A549 (cell line): ENCODE data around the gene KCNQ1. TPM values are rescaled to one million over a fixed set of nuclear protein-coding genes. Genes with fewer than 3 reads are reported as not detected.

ENCODE experiments used
- ATAC-seq, 2 experiments: fragments of 200-7000 bp in 1 of 2; fragments of >200 bp in 1 of 2; cut with Nextera tagmentation in 1 of 2; cut with Tn5 transposase in 1 of 2; 3 replicates each; pipeline versions ENCODE4 v1.8.0 to v1.9.1; 2018 to 2020; ENCODE audit warnings: mild to moderate bottlenecking in 1 of 2, moderate library complexity in 1 of 2
- CTCF ChIA-PET: fragments of 300-600 bp; sonication (Branson Sonifier 250); formaldehyde crosslinking; extraction: SDS; loops from one replicate; lab custom pipeline; 2021; ENCODE audit warnings: antibody characterized with exemption, inconsistent platforms; lab: Yijun Ruan, JAX
- POLR2A ChIA-PET: fragments of 350-600 bp; formaldehyde crosslinking; extraction: SDS; loops from one replicate; lab custom pipeline; 2021; ENCODE audit warnings: antibody characterized with exemption, inconsistent platforms; lab: Yijun Ruan, JAX
- DNase-seq, 2 experiments: peaks; one replicate each; pipeline versions ENCODE4 v3.0.0 to v3.0.0-alpha.2; 2011 to 2016; ENCODE audit warnings: low read depth in 1 of 2, low spot score in 1 of 2
- FAIRE-seq: peaks from 2 replicates; lab custom pipeline; 2011; peaks lifted over from hg19 to GRCh38; lab: Jason Lieb, UNC
- H3K27ac ChIP-seq, 2 experiments: fragments of >200 bp; sonication (Bioruptor Twin); formaldehyde crosslinking; 3 replicates each; pipeline ENCODE4 v1.5.1; 2016 to 2017
- H3K4me1 ChIP-seq: fragments of >200 bp; sonication (Bioruptor Twin); formaldehyde crosslinking; 3 replicates; pipeline ENCODE4 v1.6.1; 2016
- H3K4me2 ChIP-seq: fragments of >200 bp; sonication (Bioruptor Twin); formaldehyde crosslinking; 3 replicates; pipeline ENCODE4 v1.6.1; 2016
- H3K4me3 ChIP-seq: fragments of >200 bp; sonication (Bioruptor Twin); formaldehyde crosslinking; 3 replicates; pipeline ENCODE4 v1.5.1; 2016
- H3K9me3 ChIP-seq: fragments of >200 bp; sonication (Bioruptor Twin); formaldehyde crosslinking; 3 replicates; pipeline ENCODE4 v1.6.1; 2016
- CBX2 ChIP-seq: fragments of 200-600 bp; sonication (generic); IDR thresholded peaks from 2 replicates; pipeline ENCODE4 v1.6.1; 2016; ENCODE audit warnings: low read depth, mild to moderate bottlenecking, borderline replicate concordance
- CEBPB ChIP-seq, 2 experiments: fragments of >200 bp in 1 of 2; sonication (Bioruptor Twin) in 1 of 2; formaldehyde crosslinking in 1 of 2; IDR thresholded peaks; 2 replicates each; pipeline ENCODE4 v1.6.1; 2012 to 2016
- CHD2 ChIP-seq: fragments of 150-350 bp; IDR thresholded peaks from 2 replicates; pipeline ENCODE4 v1.6.1; 2014; ENCODE audit warnings: low read length; ENCODE audit not compliant: partially characterized antibody
- CHD4 ChIP-seq: fragments of 200-600 bp; sonication (generic); IDR thresholded peaks from 2 replicates; pipeline ENCODE4 v1.6.1; 2016; ENCODE audit warnings: antibody characterized with exemption, mild to moderate bottlenecking, borderline replicate concordance
- E2F6 ChIP-seq: IDR thresholded peaks from 2 replicates; pipeline ENCODE4 v1.6.1; 2012; ENCODE audit warnings: low read depth, borderline replicate concordance
- EHMT2 ChIP-seq: fragments of 200-600 bp; sonication (generic); IDR thresholded peaks from 2 replicates; pipeline ENCODE4 v1.6.1; 2016; ENCODE audit warnings: antibody characterized with exemption, low read depth, mild to moderate bottlenecking, moderate library complexity
- FOSB ChIP-seq: fragments of 250-450 bp; sonication (Bioruptor Pico); IDR thresholded peaks from 2 replicates; pipeline ENCODE4 v1.5.0; 2020; ENCODE audit warnings: mild to moderate bottlenecking, moderate library complexity
- HEYL ChIP-seq: fragments of 250-450 bp; sonication (Bioruptor Pico); IDR thresholded peaks from 2 replicates; pipeline ENCODE4 v1.8.0; 2021; ENCODE audit warnings: mild to moderate bottlenecking, moderate library complexity
- HOXA7 ChIP-seq: fragments of 250-450 bp; sonication (Bioruptor Pico); IDR thresholded peaks from 2 replicates; pipeline ENCODE4 v1.5.0; 2020; ENCODE audit warnings: mild to moderate bottlenecking, moderate library complexity
- HOXB13 ChIP-seq: fragments of 250-450 bp; sonication (Bioruptor Pico); IDR thresholded peaks from 2 replicates; pipeline ENCODE4 v1.5.0; 2020; ENCODE audit warnings: low read depth, mild to moderate bottlenecking, moderate library complexity
- JUNB ChIP-seq: fragments of >200 bp; sonication (Bioruptor Twin); formaldehyde crosslinking; IDR thresholded peaks from 2 replicates; pipeline ENCODE4 v1.6.1; 2016
- KDM1A ChIP-seq: fragments of 200-600 bp; sonication (generic); IDR thresholded peaks from 2 replicates; pipeline ENCODE4 v1.6.1; 2016; ENCODE audit warnings: low read depth, mild to moderate bottlenecking
- KDM5A ChIP-seq: fragments of 200-600 bp; sonication (generic); IDR thresholded peaks from 2 replicates; pipeline ENCODE4 v1.6.1; 2016; ENCODE audit warnings: antibody characterized with exemption, mild to moderate bottlenecking
- MAZ ChIP-seq: fragments of 150-350 bp; IDR thresholded peaks from 2 replicates; pipeline ENCODE4 v1.6.1; 2014; ENCODE audit warnings: antibody characterized with exemption, low read depth, low read length, borderline replicate concordance
- NR3C1 ChIP-seq: fragments of >200 bp; sonication (Bioruptor Twin); formaldehyde crosslinking; IDR thresholded peaks from 3 replicates; pipeline ENCODE4 v1.6.1; 2017
- RCOR1 ChIP-seq: fragments of 150-350 bp; IDR thresholded peaks from 2 replicates; pipeline ENCODE4 v1.6.1; 2014; ENCODE audit warnings: antibody characterized with exemption, low read length, low read depth
- RFX5 ChIP-seq: fragments of 450-650 bp; IDR thresholded peaks from 2 replicates; pipeline ENCODE4 v1.7.1; 2014; ENCODE audit warnings: antibody characterized with exemption, mild to moderate bottlenecking, moderate library complexity
- RNF2 ChIP-seq: fragments of 200-600 bp; sonication (generic); IDR thresholded peaks from 2 replicates; pipeline ENCODE4 v1.6.1; 2016; ENCODE audit warnings: low read depth, mild to moderate bottlenecking, antibody characterized with exemption, moderate library complexity, borderline replicate concordance
- SREBF2 ChIP-seq: fragments of 450-650 bp; IDR thresholded peaks from 2 replicates; pipeline ENCODE4 v1.6.1; 2014; ENCODE audit warnings: mild to moderate bottlenecking, moderate library complexity
- TFCP2L1 ChIP-seq: fragments of 250-450 bp; sonication (Bioruptor Pico); IDR thresholded peaks from 2 replicates; pipeline ENCODE4 v1.5.0; 2021; ENCODE audit warnings: mild to moderate bottlenecking
- ZC3H11A ChIP-seq: fragments of 450-650 bp; IDR thresholded peaks from 2 replicates; pipeline ENCODE4 v1.6.1; 2014; ENCODE audit warnings: antibody characterized with exemption, mild to moderate bottlenecking
- ZFP36 ChIP-seq: fragments of 450-650 bp; IDR thresholded peaks from 2 replicates; pipeline ENCODE4 v1.6.1; 2014; ENCODE audit warnings: borderline replicate concordance; ENCODE audit not compliant: partially characterized antibody
- ZSCAN20 ChIP-seq: fragments of 250-450 bp; sonication (Bioruptor Pico); IDR thresholded peaks from 2 replicates; pipeline ENCODE4 v1.8.0; 2022; ENCODE audit warnings: mild to moderate bottlenecking, moderate library complexity
- WGBS: methylation state at CpG from one replicate; pipeline ENCODE4 v1.1.6; 2017; ENCODE audit errors: missing lambda C conversion rate; 5-methylcytosine and 5-hydroxymethylcytosine counted together
- polyA plus RNA-seq, 4 experiments: library from polyadenylated mRNA; depleted of rRNA in 3 of 4; stranded (reverse); fragments of >200 nt; fragmentation: RNase III in 1 of 4; extraction: RNeasy Plus Mini Kit Qiagen cat#74134 plus additional on column Dnase treatment in 1 of 4; gene quantifications; 2 replicates in 3 of 4; 3 replicates in 1 of 4; pipeline ENCODE4 v1.2.3, GENCODE V29; 2011 to 2017
- TF ChIP-seq, protein P1 (sequence below): fragments of 250-450 bp; sonication (Bioruptor Pico); IDR thresholded peaks from 2 replicates; pipeline ENCODE4 v1.5.0; 2020; ENCODE audit warnings: low read depth, mild to moderate bottlenecking, moderate library complexity
- TF ChIP-seq, protein P2 (sequence below): fragments of 250-450 bp; sonication (Bioruptor Pico); IDR thresholded peaks from 2 replicates; pipeline ENCODE4 v1.5.0; 2021; ENCODE audit warnings: mild to moderate bottlenecking, moderate library complexity, borderline replicate concordance
- TF ChIP-seq, protein P3 (sequence below): fragments of 150-350 bp; IDR thresholded peaks from 2 replicates; pipeline ENCODE4 v1.6.1; 2014; ENCODE audit warnings: low read depth, mild to moderate bottlenecking, low read length

The KCNQ1 gene
- polyA plus RNA-seq, 2 of the 4 experiments (the other 2 are of a cell fraction): 0.14 to 0.17 TPM

- FAIRE-seq (no peak), DNase-seq (no peak)
- no peak overlapping the region for H3K4me2 ChIP-seq
- TF ChIP-seq RFX5 (no peak), ZFP36 (no peak), JUNB (no peak), RCOR1 (no peak), KDM5A (no peak), TFCP2L1 (CRISPR knock-in tag) (no peak), EHMT2 (no peak), RNF2 (no peak), NR3C1 (no peak), SREBF2 (no peak), KDM1A (no peak), ZSCAN20 (CRISPR knock-in tag) (no peak), MAZ (no peak), HOXA7 (no peak), HOXB13 (CRISPR knock-in tag) (no peak), FOSB (CRISPR knock-in tag) (no peak), E2F6 (no peak)
- TF ChIP-seq, protein P1, sequence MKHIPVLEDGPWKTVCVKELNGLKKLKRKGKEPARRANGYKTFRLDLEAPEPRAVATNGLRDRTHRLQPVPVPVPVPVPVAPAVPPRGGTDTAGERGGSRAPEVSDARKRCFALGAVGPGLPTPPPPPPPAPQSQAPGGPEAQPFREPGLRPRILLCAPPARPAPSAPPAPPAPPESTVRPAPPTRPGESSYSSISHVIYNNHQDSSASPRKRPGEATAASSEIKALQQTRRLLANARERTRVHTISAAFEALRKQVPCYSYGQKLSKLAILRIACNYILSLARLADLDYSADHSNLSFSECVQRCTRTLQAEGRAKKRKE: no peak
- TF ChIP-seq, all 56 proteins: peak for 0
- Histone ChIP-seq H3K4me3 (no peak overlapping the region), H3K4me1 (peaks cover 8% of the 10 kb centered on the region), H3K9me3 (no peaks in the 10 kb centered on the region), H3K27ac (no peak overlapping the region)
- ChIA-PET POLR2A (interaction anchor here (1.2 kb wide), 1 partner anchor 20 kb away, joined by 3 read pairs; no protein-coding TSS in a partner anchor), CTCF (interaction anchor here (1.5 to 1.6 kb wide), 3 partner anchors 91 to 202 kb away, joined by 4 to 5 read pairs (median 4); no protein-coding TSS in a partner anchor)
- WGBS: 94% methylated on average over 25 of the region's 26 CpGs
- no peak for ATAC-seq
Observed at GRCh38 chr11:2396471-2396870, 48.3 kb upstream of the KCNQ1 start.

GRCh38 chr11:2397005-2397404, 47.8 kb upstream of the KCNQ1 start:
- ATAC-seq (no peak), FAIRE-seq (no peak), DNase-seq (no peak)
- no peak overlapping the region for H3K4me3 ChIP-seq
- POLR2A ChIA-PET: interaction anchor here (1.2 kb wide), 1 partner anchor 20 kb away, joined by 3 read pairs; no protein-coding TSS in a partner anchor
- CTCF ChIA-PET: interaction anchor here (1.5 to 1.6 kb wide), 2 partner anchors 135 to 202 kb away, joined by 4 read pairs; no protein-coding TSS in a partner anchor
- 94% methylated on average over 12 of the region's 12 CpGs for WGBS
- no peak overlapping the region for H3K4me2 ChIP-seq
- no peak overlapping the region for H3K27ac ChIP-seq
- no peaks in the 10 kb centered on the region for H3K9me3 ChIP-seq
- H3K4me1 ChIP-seq: peaks cover 12% of the 10 kb centered on the region
- no peak for TF ChIP-seq E2F6
- no peak for TF ChIP-seq JUNB
- TF ChIP-seq CEBPB (IDR thresholded peaks at IDR 0.05): no peak
- no peak for TF ChIP-seq CHD4
- TF ChIP-seq KDM5A: no peak
- no peak for TF ChIP-seq CHD2

GRCh38 chr11:2398664-2399355, 46.0 kb upstream of the KCNQ1 start:
- peaks cover 16% of the 10 kb centered on the region for H3K4me1 ChIP-seq
- H3K9me3 ChIP-seq: no peaks in the 10 kb centered on the region
- ChIA-PET CTCF (interaction anchor here (1.0 to 31.0 kb wide), 12 partner anchors 7 to 494 kb away, joined by 3 to 903 read pairs (median 8); partner anchors contain the start of genes C11orf21 and TSPAN32), POLR2A (interaction anchor here (2.0 kb wide), 1 partner anchor 21 kb away, joined by 26 read pairs; the partner anchor contains the start of gene CD81)
- peak overlapping the region; percentile 89 to 98 for H3K27ac ChIP-seq
- no peak for DNase-seq
- peak overlapping the region; percentile 60 for H3K4me3 ChIP-seq
- FAIRE-seq: no peak
- peak overlapping the region; percentile 98 for H3K4me2 ChIP-seq
- ATAC-seq: no peak
- WGBS: 58% methylated on average over 6 of the region's 7 CpGs
- TF ChIP-seq CBX2 (no peak), ZSCAN20 (CRISPR knock-in tag) (no peak), ZC3H11A (no peak), HEYL (CRISPR knock-in tag) (no peak), FOSB (CRISPR knock-in tag) (no peak), CHD4 (no peak), KDM5A (no peak)
- TF ChIP-seq, protein P2, sequence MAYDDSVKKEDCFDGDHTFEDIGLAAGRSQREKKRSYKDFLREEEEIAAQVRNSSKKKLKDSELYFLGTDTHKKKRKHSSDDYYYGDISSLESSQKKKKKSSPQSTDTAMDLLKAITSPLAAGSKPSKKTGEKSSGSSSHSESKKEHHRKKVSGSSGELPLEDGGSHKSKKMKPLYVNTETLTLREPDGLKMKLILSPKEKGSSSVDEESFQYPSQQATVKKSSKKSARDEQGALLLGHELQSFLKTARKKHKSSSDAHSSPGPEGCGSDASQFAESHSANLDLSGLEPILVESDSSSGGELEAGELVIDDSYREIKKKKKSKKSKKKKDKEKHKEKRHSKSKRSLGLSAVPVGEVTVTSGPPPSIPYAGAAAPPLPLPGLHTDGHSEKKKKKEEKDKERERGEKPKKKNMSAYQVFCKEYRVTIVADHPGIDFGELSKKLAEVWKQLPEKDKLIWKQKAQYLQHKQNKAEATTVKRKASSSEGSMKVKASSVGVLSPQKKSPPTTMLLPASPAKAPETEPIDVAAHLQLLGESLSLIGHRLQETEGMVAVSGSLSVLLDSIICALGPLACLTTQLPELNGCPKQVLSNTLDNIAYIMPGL (CRISPR knock-in tag): no peak
- TF ChIP-seq, protein P3, sequence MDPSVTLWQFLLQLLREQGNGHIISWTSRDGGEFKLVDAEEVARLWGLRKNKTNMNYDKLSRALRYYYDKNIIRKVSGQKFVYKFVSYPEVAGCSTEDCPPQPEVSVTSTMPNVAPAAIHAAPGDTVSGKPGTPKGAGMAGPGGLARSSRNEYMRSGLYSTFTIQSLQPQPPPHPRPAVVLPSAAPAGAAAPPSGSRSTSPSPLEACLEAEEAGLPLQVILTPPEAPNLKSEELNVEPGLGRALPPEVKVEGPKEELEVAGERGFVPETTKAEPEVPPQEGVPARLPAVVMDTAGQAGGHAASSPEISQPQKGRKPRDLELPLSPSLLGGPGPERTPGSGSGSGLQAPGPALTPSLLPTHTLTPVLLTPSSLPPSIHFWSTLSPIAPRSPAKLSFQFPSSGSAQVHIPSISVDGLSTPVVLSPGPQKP: no peak
